ENCODE results near the gene GPHN.

GPHN gene

DNA sequence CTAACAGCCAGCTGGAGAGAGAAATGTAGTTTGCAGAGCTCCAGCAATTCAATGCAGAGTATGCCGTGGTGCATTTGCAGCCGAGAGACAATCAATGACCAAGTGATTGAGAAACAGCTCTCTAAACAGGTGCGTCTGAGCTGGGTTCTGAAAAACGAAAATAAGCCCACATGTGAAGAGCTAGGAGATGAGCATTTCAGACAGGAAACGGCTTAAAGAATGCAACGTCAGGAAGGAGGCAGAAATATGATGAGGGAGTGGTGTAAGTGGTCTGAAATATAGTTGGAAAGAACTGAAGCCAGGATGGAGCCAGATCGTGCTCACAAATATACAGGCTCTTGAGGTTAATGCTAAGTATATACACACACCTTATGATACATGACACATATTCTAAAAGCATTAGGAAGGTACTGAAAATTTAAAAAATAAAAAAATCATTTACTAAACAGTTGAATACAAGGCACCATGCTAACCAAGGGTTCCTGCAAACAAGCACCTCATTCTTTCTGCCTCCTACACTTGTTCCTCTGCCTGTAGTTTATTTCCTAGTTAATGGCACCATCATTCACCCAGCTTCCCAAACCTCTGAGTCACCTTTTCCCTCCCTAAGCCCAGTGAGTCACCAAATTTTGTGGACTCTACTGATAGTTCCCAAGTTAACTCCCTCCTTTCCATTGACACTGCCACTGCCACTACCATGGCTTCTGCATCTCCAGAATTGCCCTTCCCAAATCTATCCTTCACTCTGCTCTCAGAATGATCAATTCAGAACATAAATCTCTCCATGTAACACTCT lies 679.0 kb downstream of the GPHN start:
- no peak overlapping the region for H3K4me3 ChIP-seq (ENCODE audit: low read depth, low read length)
- DNase-seq (ENCODE audit: low read depth): peak; percentile 62
- TF ChIP-seq, protein P1, sequence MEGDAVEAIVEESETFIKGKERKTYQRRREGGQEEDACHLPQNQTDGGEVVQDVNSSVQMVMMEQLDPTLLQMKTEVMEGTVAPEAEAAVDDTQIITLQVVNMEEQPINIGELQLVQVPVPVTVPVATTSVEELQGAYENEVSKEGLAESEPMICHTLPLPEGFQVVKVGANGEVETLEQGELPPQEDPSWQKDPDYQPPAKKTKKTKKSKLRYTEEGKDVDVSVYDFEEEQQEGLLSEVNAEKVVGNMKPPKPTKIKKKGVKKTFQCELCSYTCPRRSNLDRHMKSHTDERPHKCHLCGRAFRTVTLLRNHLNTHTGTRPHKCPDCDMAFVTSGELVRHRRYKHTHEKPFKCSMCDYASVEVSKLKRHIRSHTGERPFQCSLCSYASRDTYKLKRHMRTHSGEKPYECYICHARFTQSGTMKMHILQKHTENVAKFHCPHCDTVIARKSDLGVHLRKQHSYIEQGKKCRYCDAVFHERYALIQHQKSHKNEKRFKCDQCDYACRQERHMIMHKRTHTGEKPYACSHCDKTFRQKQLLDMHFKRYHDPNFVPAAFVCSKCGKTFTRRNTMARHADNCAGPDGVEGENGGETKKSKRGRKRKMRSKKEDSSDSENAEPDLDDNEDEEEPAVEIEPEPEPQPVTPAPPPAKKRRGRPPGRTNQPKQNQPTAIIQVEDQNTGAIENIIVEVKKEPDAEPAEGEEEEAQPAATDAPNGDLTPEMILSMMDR (IDR thresholded peaks at IDR 0.05; ENCODE audit: insufficient read depth, low read depth, low read length, missing control alignments): no peak

DNA sequence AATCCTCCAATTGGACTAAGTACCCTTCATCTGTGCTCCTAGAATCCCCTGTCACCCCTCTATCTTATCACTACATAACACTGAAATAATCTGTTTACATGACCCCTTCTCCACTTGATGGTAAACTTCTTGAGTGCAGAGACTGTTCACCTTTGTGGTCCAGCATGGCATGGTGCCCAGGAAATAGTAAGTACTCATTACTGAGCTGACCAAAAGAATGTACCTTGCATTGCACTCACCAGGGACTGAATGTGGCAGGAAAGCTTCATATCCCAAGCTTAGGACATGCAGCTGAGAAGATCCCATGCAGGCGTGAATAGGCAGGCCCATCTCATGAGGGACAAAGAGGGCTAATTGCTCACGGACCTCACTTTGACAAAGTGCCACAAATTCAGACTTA lies 679.9 kb downstream of the GPHN start:
- no peak for DNase-seq (ENCODE audit: low read depth)

DNA sequence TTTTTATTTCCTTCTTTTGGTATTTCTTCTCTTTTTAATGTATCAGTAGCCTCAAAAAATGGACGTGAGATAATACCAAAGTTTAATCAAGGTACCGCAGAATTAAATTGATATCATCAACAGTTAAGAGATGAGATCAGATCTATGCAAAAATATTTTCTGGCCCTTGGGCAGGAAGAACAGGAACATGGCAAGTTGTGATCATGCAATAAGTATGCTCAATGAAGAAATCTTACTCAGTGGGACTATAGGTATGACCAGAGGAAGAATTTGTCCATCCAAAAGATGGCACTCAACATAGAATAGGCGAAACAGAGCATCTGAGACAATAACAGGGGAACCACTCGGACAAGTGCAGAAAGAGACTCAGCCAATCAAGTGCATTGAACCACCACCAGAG lies 680.4 kb downstream of the GPHN start:
- TF ChIP-seq, protein P1 (IDR thresholded peaks at IDR 0.05; ENCODE audit: insufficient read depth, low read depth, low read length, missing control alignments): no peak
- H3K4me3 ChIP-seq (ENCODE audit: low read depth, low read length): no peak overlapping the region
- no peak for DNase-seq (ENCODE audit: low read depth)

More for the DNA sequence above, 679.9 kb downstream of the GPHN start:
- TF ChIP-seq, protein P1 (IDR thresholded peaks at IDR 0.05; ENCODE audit: insufficient read depth, low read depth, low read length, missing control alignments): no peak
- no peak overlapping the region for H3K4me3 ChIP-seq (ENCODE audit: low read depth, low read length)

DNA sequence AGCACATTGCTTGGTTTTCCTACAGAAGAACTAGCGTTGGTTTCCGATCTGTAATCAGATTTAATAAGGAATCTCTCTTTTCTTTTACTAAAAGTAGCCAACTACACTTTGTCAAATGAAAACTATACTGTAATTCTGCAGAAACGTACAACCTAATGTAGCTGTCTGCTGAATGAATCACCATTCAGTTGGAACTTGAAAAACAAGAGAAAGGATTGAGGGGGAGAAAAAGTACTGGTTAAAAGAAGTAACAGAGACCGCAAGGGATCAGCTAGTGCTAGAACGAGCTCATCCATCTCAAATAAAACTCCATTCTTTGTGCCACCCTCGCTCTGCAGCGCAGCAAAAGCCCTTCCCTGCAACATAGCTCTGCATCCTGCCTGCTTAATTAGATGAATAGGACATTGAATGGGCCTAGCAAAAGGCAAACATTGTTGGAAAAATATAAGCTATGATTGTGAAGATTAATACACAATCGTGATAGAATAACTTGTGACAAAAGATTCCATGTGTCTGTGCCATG lies 683.9 kb downstream of the GPHN start:
- no peak overlapping the region for H3K4me3 ChIP-seq (ENCODE audit: low read depth, low read length)
- TF ChIP-seq, protein P1 (IDR thresholded peaks at IDR 0.05; ENCODE audit: insufficient read depth, low read depth, low read length, missing control alignments): no peak
- DNase-seq (ENCODE audit: low read depth): no peak

DNA sequence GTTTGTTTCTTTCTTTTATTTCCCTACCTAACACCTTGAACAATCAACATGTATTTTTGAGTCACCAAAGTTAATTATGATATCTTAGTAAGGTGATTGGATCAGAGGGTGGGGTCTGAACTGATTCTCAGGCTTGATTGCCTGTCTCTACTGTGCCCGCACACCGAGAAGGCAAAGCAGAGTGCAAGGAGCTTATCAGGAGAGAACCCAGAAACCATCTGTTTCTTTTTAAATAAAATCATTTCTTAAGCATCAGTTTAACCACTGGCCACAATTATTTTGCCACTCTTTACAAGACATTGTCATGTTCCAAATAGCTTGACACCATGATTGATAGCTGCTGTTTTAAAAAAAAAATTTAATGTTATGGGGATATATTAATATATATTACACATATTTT lies 684.4 kb downstream of the GPHN start:
- DNase-seq (ENCODE audit: low read depth): no peak
- TF ChIP-seq, protein P1 (IDR thresholded peaks at IDR 0.05; ENCODE audit: insufficient read depth, low read depth, low read length, missing control alignments): no peak
- no peak overlapping the region for H3K4me3 ChIP-seq (ENCODE audit: low read depth, low read length)

DNA sequence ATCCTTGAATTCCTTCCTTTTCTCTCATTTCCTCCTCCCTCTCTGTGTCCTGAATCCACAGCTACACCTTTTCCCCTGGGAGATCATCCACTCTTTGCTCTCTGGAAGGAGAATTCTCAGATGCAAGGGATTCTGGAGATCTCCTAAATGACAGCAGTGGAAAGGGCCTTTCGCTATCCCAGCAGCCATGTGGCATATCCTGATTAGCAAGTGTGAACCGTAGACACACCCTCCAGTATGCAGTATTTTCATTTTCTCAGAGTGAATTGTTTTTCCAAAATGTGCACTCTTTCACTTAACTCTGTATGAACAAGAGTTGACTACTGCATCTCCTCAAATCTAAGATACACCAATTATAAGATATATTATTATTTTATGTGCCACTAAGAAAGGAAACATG lies 687.3 kb downstream of the GPHN start:
- no peak overlapping the region for H3K4me3 ChIP-seq (ENCODE audit: low read depth, low read length)
- TF ChIP-seq, protein P1 (IDR thresholded peaks at IDR 0.05; ENCODE audit: insufficient read depth, low read depth, low read length, missing control alignments): no peak
- DNase-seq (ENCODE audit: low read depth): no peak

Data from GM12865 (cell line).